HepG2 (cell line): ENCODE measurements around the gene C4BPA. TPM values are rescaled to one million over a fixed set of nuclear protein-coding genes. Genes with fewer than 3 reads are reported as not detected.
A peak's percentile ranks its signal among the peaks of the same experiment; 100 is the strongest.

ENCODE experiments used
- ADNP ChIP-seq: sonication (generic); formaldehyde crosslinking; IDR thresholded peaks from 2 replicates; pipeline ENCODE4 v1.4.0; 2020; ENCODE audit warnings: missing genetic modification reagents
- ATAD3A ChIP-seq: sonication (generic); formaldehyde crosslinking; IDR thresholded peaks from 2 replicates; pipeline ENCODE4 v1.4.0; 2020; ENCODE audit warnings: missing genetic modification reagents
- ATRX ChIP-seq: sonication (generic); formaldehyde crosslinking; IDR thresholded peaks from 2 replicates; pipeline ENCODE4 v1.4.0; 2020; ENCODE audit warnings: missing genetic modification reagents, borderline replicate concordance
- CBX1 ChIP-seq: IDR thresholded peaks from one replicate; pipeline ENCODE4 v1.6.1; 2016; ENCODE audit warnings: antibody characterized with exemption, low read depth
- FOSL1 ChIP-seq: sonication (generic); formaldehyde crosslinking; IDR thresholded peaks from 2 replicates; pipeline ENCODE4 v1.9.0; 2021; ENCODE audit warnings: missing genetic modification reagents, borderline replicate concordance
- HHEX ChIP-seq: IDR thresholded peaks from 2 replicates; pipeline ENCODE4 v1.6.1; 2016; ENCODE audit warnings: control low read depth
- HNRNPLL ChIP-seq: fragments of 200-400 bp; formaldehyde crosslinking; IDR thresholded peaks from 2 replicates; pipeline ENCODE4 v1.6.1; 2017; ENCODE audit warnings: mild to moderate bottlenecking, low read depth, low read length; ENCODE audit not compliant: poor library complexity, severe bottlenecking
- MIXL1 ChIP-seq: IDR thresholded peaks from 2 replicates; pipeline ENCODE4 v1.6.1; 2016
- NCOR1 ChIP-seq: fragments of 200-600 bp; sonication (generic); IDR thresholded peaks from 2 replicates; pipeline ENCODE4 v1.7.0; 2017; ENCODE audit warnings: antibody characterized with exemption, low read length, borderline replicate concordance
- NR0B2 ChIP-seq: sonication (generic); formaldehyde crosslinking; IDR thresholded peaks from 2 replicates; pipeline ENCODE4 v1.4.0; 2020; ENCODE audit warnings: mild to moderate bottlenecking, missing genetic modification reagents
- RFX3 ChIP-seq: IDR thresholded peaks from 2 replicates; pipeline ENCODE4 v1.6.1; 2016; ENCODE audit warnings: missing biosample characterization, missing genetic modification reagents
- TAF15 ChIP-seq: fragments of 200-400 bp; formaldehyde crosslinking; IDR thresholded peaks from one replicate; pipeline ENCODE4 v1.6.1; 2018; ENCODE audit warnings: mild to moderate bottlenecking, low read depth, low read length; ENCODE audit not compliant: poor library complexity, severe bottlenecking
- ZBTB26 ChIP-seq: IDR thresholded peaks from 2 replicates; pipeline ENCODE4 v1.6.1; 2016; ENCODE audit warnings: missing compliant biosample characterization, missing genetic modification reagents, borderline replicate concordance
- ZFP91 ChIP-seq: sonication (generic); formaldehyde crosslinking; IDR thresholded peaks from 2 replicates; pipeline ENCODE4 v1.9.0; 2022; ENCODE audit warnings: missing genetic modification reagents, mild to moderate bottlenecking, borderline replicate concordance
- ZFYVE20 ChIP-seq: sonication (generic); formaldehyde crosslinking; IDR thresholded peaks from 2 replicates; pipeline ENCODE4 v1.8.0; 2023; ENCODE audit warnings: low read depth, mild to moderate bottlenecking, moderate library complexity, missing genetic modification reagents, borderline replicate concordance
- ZNF207 ChIP-seq: fragments of 450-650 bp; IDR thresholded peaks from 2 replicates; pipeline ENCODE4 v1.6.1; 2016; ENCODE audit warnings: antibody characterized with exemption, borderline replicate concordance
- ZNF557 ChIP-seq: sonication (generic); formaldehyde crosslinking; IDR thresholded peaks from 2 replicates; pipeline ENCODE4 v1.4.0; 2020; ENCODE audit warnings: missing genetic modification reagents
- ZNF609 ChIP-seq: sonication (generic); formaldehyde crosslinking; IDR thresholded peaks from 2 replicates; pipeline ENCODE4 v1.4.0; 2020; ENCODE audit warnings: mild to moderate bottlenecking, missing genetic modification reagents, borderline replicate concordance
- ZNF678 ChIP-seq: sonication (generic); formaldehyde crosslinking; IDR thresholded peaks from 2 replicates; pipeline ENCODE4 v1.4.0; 2020; ENCODE audit warnings: mild to moderate bottlenecking, missing genetic modification reagents
- ZUFSP ChIP-seq: sonication (generic); formaldehyde crosslinking; IDR thresholded peaks from 2 replicates; pipeline ENCODE4 v1.9.0; 2021; ENCODE audit warnings: missing genetic modification reagents, mild to moderate bottlenecking, borderline replicate concordance
- polyA plus RNA-seq, 8 experiments: library from polyadenylated mRNA; depleted of rRNA in 3 of 8; stranded (reverse) in 7 of 8; unstranded in 1 of 8; fragments of >200 nt; fragmentation: Illumina TruSeq in 4 of 8; extraction: Trizol in 4 of 8; gene quantifications; 2 replicates each; pipeline versions ENCODE4 v1.2.1 to v1.2.3, GENCODE V29; 2011 to 2016; ENCODE audit warnings: low read depth in 4 of 8, missing spikeins in 1 of 8, mixed read lengths in 1 of 8; ENCODE audit not compliant: insufficient read depth in 1 of 8
- total RNA-seq, 5 experiments: library from RNA; depleted of rRNA; stranded (reverse); fragments of >200 nt; fragmentation: Illumina TruSeq; extraction: Trizol; gene quantifications; 2 replicates each; pipeline ENCODE4 v1.2.3, GENCODE V29; 2016; ENCODE audit warnings: low read depth in 1 of 5

The C4BPA gene
- total and polyA plus RNA-seq, 2 of the 13 experiments (the other 11 are each of a cell fraction or from before 2014, with no cell fraction given) = 32.1 to 60.1 TPM

GRCh38 chr1:207152792-207153468 lies 48.9 kb downstream of the C4BPA start (continued):
- peak; percentile 61 for TF ChIP-seq CBX1
- TF ChIP-seq TAF15 = no peak
- TF ChIP-seq MIXL1 (CRISPR knock-in tag) = peak; percentile 64; the same call in 1 of the 2 replicates
- no peak for TF ChIP-seq RFX3
- TF ChIP-seq NR0B2 (CRISPR knock-in tag) = no peak
- no peak for TF ChIP-seq NCOR1
- TF ChIP-seq HHEX = no peak
- no peak for TF ChIP-seq FOSL1 (CRISPR knock-in tag)
- TF ChIP-seq ZNF207 = no peak
- TF ChIP-seq HNRNPLL = no peak
- TF ChIP-seq ATAD3A (CRISPR knock-in tag) = no peak
- 0 out of 2 replicates have a peak, but pooled peaks have one; percentile 30 for TF ChIP-seq ZNF557 (CRISPR knock-in tag)
- peak; percentile 41; the same call in 1 of the 2 replicates for TF ChIP-seq ZBTB26 (CRISPR knock-in tag)
- peak; percentile 64; the same call in 1 of the 2 replicates for TF ChIP-seq ZFP91
- TF ChIP-seq ZFYVE20 (CRISPR knock-in tag) = no peak
- no peak for TF ChIP-seq ADNP (CRISPR knock-in tag)
- no peak for TF ChIP-seq ATRX (CRISPR knock-in tag)
- TF ChIP-seq ZNF609 (CRISPR knock-in tag) = no peak
- TF ChIP-seq ZNF678 (CRISPR knock-in tag) = no peak
- TF ChIP-seq ZUFSP = no peak
